NCI-H446 treated with DMSO at 0.1 percent for 48 hours (cell line): Measurements from ENCODE around the gene SLC25A41.
A peak's percentile ranks its signal among the peaks of the same experiment; 100 is the strongest.
"Not testable (repeated sequence)": the region's sequence is repeated elsewhere in the genome, so short reads cannot be mapped to it uniquely, and the experiment has no call there.

Experiments used
- DNase-seq: peaks from one replicate; lab custom pipeline; 2025; lab: John Stamatoyannopoulos, UW

Gene SLC25A41

GRCh38 chr19:6428692-6429418 is 4.7 kb downstream of the SLC25A41 start:
- not testable (repeated sequence) for DNase-seq

DNA sequence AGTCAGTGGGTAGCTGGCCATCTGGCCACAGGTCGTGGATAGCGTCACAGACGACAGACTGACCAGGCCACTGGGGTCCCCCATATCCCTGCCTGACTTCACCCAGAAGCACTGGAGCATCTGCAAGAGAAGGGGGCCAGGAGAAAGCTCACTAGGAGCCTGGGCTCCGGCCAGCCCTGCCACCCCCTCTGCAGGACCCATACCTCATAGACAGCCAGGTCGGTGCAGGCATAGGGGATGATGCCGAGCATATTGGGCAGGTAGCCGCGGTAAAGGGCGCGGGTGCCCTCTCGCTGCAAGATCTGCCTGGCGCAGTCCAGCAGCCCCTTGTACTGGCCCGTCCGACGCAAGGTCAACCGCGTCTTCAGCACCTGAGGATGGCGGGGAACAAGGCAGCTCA is 6.4 kb downstream of the SLC25A41 start:
- DNase-seq: no peak

DNA sequence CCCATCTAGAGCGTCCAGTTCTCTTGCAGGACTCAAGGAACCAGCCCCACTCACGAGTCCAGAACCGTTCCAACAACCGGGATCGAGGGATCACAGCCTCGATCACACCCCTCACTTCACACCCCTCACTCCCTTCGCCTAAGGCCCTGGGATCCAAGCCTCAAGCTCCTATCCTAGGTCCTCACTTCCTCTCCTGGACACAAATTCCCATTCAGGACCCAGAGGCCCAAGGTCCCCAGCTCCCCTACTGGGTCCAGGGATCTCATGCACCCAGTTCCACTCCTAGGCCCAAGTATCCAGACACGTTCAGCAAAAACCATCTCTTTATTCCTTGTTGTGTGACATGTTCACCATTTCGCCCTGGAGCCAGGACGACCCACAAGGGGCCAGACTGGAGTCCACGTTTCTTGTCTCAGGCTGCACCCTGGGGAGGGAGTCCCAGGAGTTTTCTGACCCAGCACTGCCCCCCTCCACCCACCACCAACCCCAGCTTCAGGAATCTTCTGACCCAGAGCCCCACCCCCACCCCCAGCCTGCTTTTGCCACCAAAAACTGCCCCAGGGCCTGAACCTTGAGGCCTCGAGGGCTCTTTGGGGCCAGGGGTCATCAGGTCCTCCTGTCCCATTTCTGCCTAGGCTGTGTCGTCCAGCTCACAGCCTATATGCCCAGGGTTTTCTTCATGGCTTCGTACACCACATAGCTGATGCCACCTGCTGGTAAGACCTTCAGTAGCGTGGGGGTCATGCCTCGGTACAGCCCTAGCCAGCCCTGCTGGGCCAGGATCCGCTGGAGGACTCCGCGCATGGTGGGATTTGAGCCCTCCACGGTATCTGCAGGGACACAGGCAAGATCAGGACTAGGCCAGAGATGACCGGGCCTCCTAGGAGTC is 7.6 kb downstream of the SLC25A41 start:
- DNase-seq: no peak

DNA sequence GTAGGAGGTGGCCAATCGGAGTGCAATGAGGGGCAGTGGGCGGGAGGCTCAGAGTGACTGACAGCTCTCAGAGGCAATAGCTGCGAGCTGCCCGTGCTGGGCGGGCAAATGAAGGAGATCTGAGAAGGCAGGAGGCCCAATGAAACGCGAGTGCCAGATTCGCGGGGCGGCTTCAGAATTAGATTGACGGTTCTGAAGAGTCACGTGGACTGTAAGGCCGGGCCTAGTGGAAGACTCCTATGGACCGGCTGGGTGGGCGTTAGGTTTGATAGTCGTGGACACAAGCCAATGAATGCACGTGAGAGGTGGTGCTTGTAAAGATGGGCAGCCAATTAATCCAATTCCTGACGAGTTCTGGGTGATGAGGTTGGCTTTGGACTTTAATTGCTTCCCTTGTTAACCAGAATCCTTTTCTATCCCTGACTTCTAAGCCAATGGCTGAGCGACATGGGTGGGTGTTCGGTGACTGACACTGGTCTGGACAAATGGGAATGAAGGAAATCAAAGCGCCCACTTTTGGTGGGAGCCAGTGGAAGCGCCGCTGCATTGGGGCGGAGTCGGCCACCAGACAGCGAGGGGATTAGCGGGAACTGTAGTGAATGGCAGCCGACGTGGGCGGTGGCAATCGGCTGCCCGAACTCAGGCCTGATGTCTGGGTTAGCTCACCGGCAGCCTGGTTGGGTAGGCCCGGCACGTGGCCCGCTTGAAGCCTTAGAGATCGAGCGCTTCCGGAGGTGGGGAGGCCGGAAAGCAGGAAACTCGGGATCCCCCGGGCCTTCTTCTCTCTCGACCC is 8.4 kb downstream of the SLC25A41 start:
- peak; percentile 100 for DNase-seq

GRCh38 chr19:6424195-6424938 is 9.2 kb downstream of the SLC25A41 start, which contains the start of gene KHSRP:
Gene KHSRP (minus strand): TSS chr19:6424811. CDS start chr19:6424701, 110 bp downstream.
- DNase-seq: no peak

DNA sequence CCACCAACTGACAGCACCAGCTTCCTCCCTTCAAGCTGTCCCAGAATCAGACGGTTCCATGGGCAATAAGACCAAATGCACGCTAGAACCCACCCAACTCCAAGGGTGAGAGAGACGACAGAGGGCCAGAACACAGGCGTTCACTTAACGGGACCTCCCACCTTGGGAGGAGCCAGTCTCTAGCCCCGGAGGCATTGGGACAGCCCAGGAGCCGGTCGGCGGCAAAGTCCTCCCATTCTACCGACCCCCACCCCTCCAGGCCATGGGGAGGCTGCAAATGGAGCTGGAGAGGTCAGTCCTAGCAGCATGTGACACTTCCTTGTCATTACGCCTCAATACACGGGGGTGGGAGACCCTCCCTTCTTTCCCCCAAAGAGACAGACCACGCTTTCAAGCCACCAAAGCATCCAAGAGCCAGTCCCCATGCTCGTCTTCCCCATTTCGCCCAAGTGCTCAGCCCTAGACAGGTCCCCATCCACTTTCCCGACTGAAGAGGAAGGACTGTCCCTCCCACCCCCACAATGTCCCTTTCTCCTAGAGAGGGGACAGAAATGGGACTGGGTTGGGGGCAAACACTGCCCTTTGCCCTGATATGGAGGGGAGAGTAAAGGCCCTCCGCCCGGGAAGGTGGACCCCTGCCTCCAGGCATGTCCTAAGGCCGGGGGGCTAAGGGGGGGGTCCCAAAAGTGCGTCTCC is 9.9 kb downstream of the SLC25A41 start:
- no peak for DNase-seq

DNA sequence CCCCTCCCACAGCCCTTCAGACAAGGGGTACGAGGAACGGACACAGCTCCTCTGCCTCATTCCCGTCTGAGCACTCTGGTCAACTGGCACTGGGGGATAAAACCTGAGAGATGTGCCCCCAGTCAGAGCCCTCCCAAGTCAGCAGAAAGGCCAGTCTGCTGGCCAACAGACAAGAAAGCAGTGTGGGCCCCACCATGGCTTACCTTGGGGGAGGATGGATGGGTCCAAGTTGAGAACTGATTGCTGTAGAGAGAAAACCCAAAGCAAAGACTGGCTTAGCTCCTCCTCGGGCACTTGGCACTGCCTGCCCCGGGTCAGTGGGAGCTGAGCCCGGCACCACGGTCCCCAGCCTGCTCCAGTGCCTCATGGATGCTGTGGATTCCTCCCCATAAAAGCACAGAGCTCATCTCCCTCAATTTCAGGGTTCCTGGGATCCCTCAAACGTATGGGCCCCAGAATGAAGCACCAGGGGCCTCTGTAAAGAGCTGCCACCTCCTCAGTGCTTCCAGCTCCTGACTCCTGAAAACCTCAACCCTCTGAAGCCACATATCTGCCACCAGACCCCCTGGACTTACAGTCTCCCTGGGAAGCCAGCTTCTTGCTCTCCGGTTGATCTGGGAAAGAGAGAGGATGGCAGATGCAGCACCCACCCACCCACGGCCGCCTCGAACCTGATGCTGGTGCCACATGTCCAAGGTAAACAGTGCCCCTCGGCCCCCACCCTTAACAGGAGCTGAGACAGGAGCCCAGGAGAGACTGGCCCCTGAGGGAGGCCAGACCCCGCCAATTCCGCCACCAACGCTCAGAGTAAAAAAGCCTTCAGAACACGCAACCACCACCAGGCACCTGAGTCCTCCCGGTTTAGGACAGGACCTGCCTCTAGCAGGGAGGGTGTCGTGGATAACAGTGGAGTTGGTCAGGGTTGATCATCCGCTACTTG is 12.2 kb downstream of the SLC25A41 start:
- no peak for DNase-seq

- DNase-seq: no peak
Measured at GRCh38 chr19:6418562-6418932, 15.0 kb downstream of the SLC25A41 start.

DNA sequence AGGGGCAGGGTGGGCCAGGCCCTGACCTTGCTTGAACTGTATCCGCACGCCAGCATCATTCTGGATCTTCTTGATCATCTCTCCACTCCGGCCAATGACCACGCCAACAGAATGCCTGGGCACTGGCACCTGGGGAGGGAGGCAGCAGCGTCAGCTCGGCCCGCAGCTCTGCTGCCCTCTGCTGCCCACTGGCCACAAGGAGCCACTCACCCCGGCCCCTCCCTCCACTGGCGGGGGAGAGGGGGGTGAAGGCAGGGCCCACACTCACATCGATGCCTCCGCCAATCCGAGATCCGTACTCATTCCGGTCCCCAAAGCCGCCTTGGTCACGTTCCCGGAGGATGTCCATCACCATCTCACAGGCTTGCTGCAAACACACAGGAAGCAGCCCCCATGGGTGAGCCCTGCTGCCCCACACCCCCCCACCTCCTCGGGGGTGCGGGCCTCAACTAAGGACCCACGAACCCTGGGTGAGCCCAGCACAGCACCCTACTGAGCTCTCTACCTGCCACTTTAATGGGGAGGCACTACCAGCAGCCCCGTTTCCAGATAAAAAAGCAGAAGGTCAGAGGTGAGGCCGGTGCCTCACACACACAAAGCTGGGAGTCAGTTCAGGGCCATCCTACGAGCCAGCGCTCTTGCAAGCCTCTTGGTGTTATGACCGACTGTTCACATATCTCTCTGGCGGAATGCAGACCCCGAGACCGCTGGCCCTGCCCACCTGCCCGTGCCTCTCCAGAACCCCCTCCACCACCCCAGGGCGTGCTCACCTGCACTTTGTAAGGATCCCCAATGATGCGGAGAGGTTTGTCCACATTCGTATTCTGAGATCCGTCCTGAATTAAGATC is 15.6 kb downstream of the SLC25A41 start:
- no peak for DNase-seq

- no peak for DNase-seq
Measured at GRCh38 chr19:6416658-6417405, 16.7 kb downstream of the SLC25A41 start.

DNA sequence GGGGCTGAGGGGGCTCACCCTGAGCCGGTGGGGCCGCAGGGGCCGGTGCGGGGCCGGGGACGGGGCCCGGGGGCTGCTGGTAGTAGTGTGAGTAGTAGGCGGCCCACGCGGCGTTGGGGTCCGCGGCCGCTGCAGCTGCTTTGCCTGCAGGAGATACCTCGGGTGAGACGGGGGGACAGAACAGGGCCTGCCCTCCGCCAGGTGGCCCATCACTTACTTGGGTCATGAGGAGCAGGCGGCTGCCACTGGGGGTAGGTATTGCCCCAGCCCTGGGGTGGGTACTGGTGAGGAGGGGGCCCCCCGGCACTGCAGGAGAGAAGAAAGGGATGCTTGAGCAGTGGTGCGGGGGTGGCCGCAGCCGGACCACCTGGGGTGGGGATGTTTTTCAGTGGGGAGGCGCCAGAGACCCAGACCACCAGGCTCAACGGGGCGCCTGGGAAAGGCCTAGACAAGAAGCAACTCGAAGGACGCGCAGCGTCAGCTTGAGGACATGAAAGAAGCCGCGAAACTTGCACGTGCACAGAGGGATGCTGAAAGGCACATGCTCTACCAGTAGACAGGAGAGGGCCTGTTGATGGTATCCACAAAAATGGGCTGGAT is 17.9 kb downstream of the SLC25A41 start:
- DNase-seq: no peak

GRCh38 chr19:6414793-6415590 is 18.6 kb downstream of the SLC25A41 start:
- DNase-seq: no peak

DNA sequence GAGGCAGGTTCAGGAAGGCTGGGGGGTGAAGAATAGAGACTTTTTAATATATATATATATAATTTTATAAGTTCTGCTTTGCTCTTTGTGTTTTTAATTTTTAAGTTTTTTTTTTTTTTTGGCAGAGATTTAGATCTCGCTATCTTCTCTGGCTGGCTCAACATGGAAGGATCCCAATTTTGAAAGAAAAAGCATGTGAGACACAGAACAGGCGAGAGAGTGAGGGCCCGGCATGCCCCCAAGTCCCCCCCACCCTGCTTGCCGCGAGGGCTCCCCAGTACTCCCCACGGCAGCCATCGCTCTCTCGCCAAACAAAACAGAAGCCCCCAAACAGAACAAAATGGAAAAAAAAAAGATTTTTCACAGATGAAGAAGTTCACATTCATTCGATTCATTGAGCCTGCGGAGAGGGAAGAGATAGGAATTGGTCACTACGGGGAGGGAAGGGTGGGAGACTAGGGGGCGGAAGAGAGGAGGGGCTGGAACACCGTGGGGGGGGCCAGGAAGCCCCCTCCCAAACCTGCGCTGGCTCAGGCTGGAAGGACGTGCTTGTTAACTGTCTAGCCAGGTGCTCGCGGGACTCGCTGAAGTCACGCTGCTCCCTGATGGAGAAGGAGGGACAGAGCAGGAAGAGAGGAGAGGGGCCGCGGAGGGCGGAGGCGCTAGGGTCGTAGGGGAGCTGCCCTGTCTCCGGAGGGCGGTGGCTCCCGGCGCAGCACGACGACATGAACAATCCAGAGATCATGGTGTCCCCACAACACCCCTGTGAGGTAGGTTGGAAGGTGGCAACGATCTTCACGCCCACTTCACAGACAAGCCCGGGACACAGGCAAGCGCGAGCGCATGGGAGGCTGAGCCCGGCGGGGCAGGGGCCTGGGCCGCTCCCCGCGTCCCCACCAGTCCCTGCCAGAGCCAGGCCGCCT is 19.6 kb downstream of the SLC25A41 start:
- no peak for DNase-seq

GRCh38 chr19:6413291-6413690 is 20.3 kb downstream of the SLC25A41 start:
- DNase-seq: no peak

GRCh38 chr19:6412447-6413091 is 21.0 kb downstream of the SLC25A41 start:
- no peak for DNase-seq
